HepG2 (cell line): Measurements from ENCODE around the gene DIPK1C. TPM values are rescaled to one million over a fixed set of nuclear protein-coding genes. Genes with fewer than 3 reads are reported as not detected.

Experiments
- ATAC-seq: fragments of 200-7000 bp; cut with Tn5 transposase; 3 replicates; pipeline ENCODE4 v1.9.1; 2020; ENCODE audit warnings: mild to moderate bottlenecking, moderate library complexity
- BruUV-seq: library from RNA; stranded (reverse); fragments of 400-500 nt; replicated peaks from 2 replicates; lab custom pipeline; 2021; lab: Mats Ljungman, UMichigan
- CTCF ChIA-PET: fragments of 300-600 bp; formaldehyde crosslinking; extraction: SDS; loops from one replicate; lab custom pipeline; 2021; ENCODE audit warnings: low total read pairs, inconsistent platforms, low intra/inter-chr PET ratio; lab: Yijun Ruan, JAX
- POLR2A ChIA-PET: fragments of 350-600 bp; sonication (Branson Sonifier 250); formaldehyde crosslinking; loops from one replicate; lab custom pipeline; 2020; ENCODE audit warnings: antibody characterized with exemption, inconsistent platforms; lab: Yijun Ruan, JAX
- DNase-seq: peaks from one replicate; pipeline ENCODE4 v3.0.0-alpha.2; 2015; ENCODE audit warnings: low spot score
- FAIRE-seq: peaks from 3 replicates; lab custom pipeline; 2011; peaks lifted over from hg19 to GRCh38; lab: Jason Lieb, UNC
- H2AFZ ChIP-seq: one replicate; pipeline ENCODE4 v1.6.1; 2011; ENCODE audit warnings: low read length, inconsistent platforms
- H3K27ac ChIP-seq: fragments of 300-600 bp; 3 replicates; pipeline ENCODE4 v1.8.0; 2011; ENCODE audit warnings: mixed run types, mild to moderate bottlenecking, mixed read lengths, low read length, inconsistent platforms; ENCODE audit not compliant: insufficient read depth; ENCODE audit errors: extremely low read length
- H3K27me3 ChIP-seq, 2 experiments: fragments of 200-600 bp in 1 of 2; 2 replicates in 1 of 2; 3 replicates in 1 of 2; pipeline versions ENCODE4 v1.6.0 to v1.8.0; 2011; ENCODE audit warnings: low read length in 2 of 2, mild to moderate bottlenecking in 2 of 2, moderate library complexity in 2 of 2, inconsistent platforms in 1 of 2; ENCODE audit not compliant: insufficient read depth in 2 of 2, control insufficient read depth in 1 of 2
- H3K36me3 ChIP-seq, 2 experiments: fragments of 200-600 bp in 1 of 2; replicated peaks in 1 of 2; 2 replicates in 1 of 2; 3 replicates in 1 of 2; pipeline versions ENCODE4 v1.5.1 to v1.8.0; 2011; ENCODE audit warnings: low read length in 2 of 2, inconsistent platforms in 1 of 2; ENCODE audit not compliant: insufficient read depth in 2 of 2, control insufficient read depth in 1 of 2
- H3K4me1 ChIP-seq: 2 replicates; pipeline ENCODE4 v1.5.1; 2012; ENCODE audit warnings: low read length, inconsistent platforms; ENCODE audit not compliant: insufficient read depth
- H3K4me2 ChIP-seq: 2 replicates; pipeline ENCODE4 v1.6.0; 2011; ENCODE audit warnings: low read depth, low read length, inconsistent platforms
- H3K4me3 ChIP-seq, 3 experiments: fragments of 200-600 bp in 1 of 3; sonication (generic), shearing (Covaris generic) in 1 of 3; replicated peaks in 1 of 3; 2 replicates each; pipeline ENCODE4 v1.5.1; 2011 to 2016; ENCODE audit warnings: low read length in 3 of 3, inconsistent platforms in 2 of 3, low read depth in 2 of 3, mild to moderate bottlenecking in 2 of 3, control low read depth in 1 of 3, mixed read lengths in 1 of 3; ENCODE audit not compliant: insufficient read depth in 1 of 3
- H3K79me2 ChIP-seq: one replicate; pipeline ENCODE4 v1.6.1; 2011; ENCODE audit warnings: low read length, inconsistent platforms; ENCODE audit not compliant: insufficient read depth
- H3K9ac ChIP-seq: 2 replicates; pipeline ENCODE4 v1.6.0; 2011; ENCODE audit warnings: mild to moderate bottlenecking, low read depth, low read length, inconsistent platforms; ENCODE audit not compliant: insufficient read depth
- H3K9me3 ChIP-seq: 2 replicates; pipeline ENCODE4 v1.5.1; 2012; ENCODE audit warnings: mild to moderate bottlenecking, low read length
- H4K20me1 ChIP-seq: 2 replicates; pipeline ENCODE4 v1.6.0; 2011; ENCODE audit warnings: inconsistent platforms, mild to moderate bottlenecking, low read length, moderate library complexity; ENCODE audit not compliant: insufficient read depth
- AKAP8 ChIP-seq: sonication (generic); formaldehyde crosslinking; IDR thresholded peaks from 2 replicates; pipeline ENCODE4 v1.5.1; 2020; ENCODE audit warnings: mild to moderate bottlenecking, missing genetic modification reagents
- ELK4 ChIP-seq: sonication (generic); formaldehyde crosslinking; IDR thresholded peaks from 2 replicates; pipeline ENCODE4 v1.9.0; 2021; ENCODE audit warnings: missing genetic modification reagents, borderline replicate concordance
- GZF1 ChIP-seq: sonication (generic); formaldehyde crosslinking; IDR thresholded peaks from 2 replicates; pipeline ENCODE4 v1.5.1; 2020; ENCODE audit warnings: mild to moderate bottlenecking, missing genetic modification reagents
- HIC2 ChIP-seq: sonication (generic); formaldehyde crosslinking; IDR thresholded peaks from 2 replicates; pipeline ENCODE4 v1.9.0; 2022; ENCODE audit warnings: low read depth, missing genetic modification reagents
- MEIS2 ChIP-seq: sonication (generic); formaldehyde crosslinking; IDR thresholded peaks from 2 replicates; pipeline ENCODE4 v1.9.0; 2021; ENCODE audit warnings: mild to moderate bottlenecking, missing genetic modification reagents
- MTF1 ChIP-seq: sonication (generic); formaldehyde crosslinking; IDR thresholded peaks from 2 replicates; pipeline ENCODE4 v1.5.0; 2020; ENCODE audit warnings: missing genetic modification reagents
- ONECUT2 ChIP-seq: sonication (generic); formaldehyde crosslinking; IDR thresholded peaks from 2 replicates; pipeline ENCODE4 v1.4.0; 2020; ENCODE audit warnings: missing genetic modification reagents
- XRCC5 ChIP-seq: fragments of 200-400 bp; formaldehyde crosslinking; optimal IDR thresholded peaks from 2 replicates; pipeline ENCODE3; 2017; ENCODE audit warnings: mild to moderate bottlenecking, low read length
- ZNF501 ChIP-seq: sonication (generic); formaldehyde crosslinking; IDR thresholded peaks from 2 replicates; pipeline ENCODE4 v1.5.1; 2020; ENCODE audit warnings: mild to moderate bottlenecking, moderate library complexity, missing genetic modification reagents
- WGBS: methylation state at CpG from one replicate; pipeline ENCODE4 v1.1.6; 2017; ENCODE audit warnings: low lambda C conversion rate; 5-methylcytosine and 5-hydroxymethylcytosine counted together
- in situ Hi-C: cut with HindIII; loops from 2 replicates; pipeline ENCODE4 v1.10.0; 2017; ENCODE audit warnings: low pct_unique_long_range_greater_than_20kb; ENCODE audit not compliant: extremely low pct_ligation_motif_present
- intact Hi-C: fragments of 100-400 bp; cut with micrococcal nuclease; formaldehyde crosslinking; loops from one replicate; pipeline ENCODE4 v1.10.0; 2022; ENCODE audit not compliant: unreplicated experiment
- polyA plus RNA-seq, 8 experiments: library from polyadenylated mRNA; depleted of rRNA in 3 of 8; stranded (reverse) in 7 of 8; unstranded in 1 of 8; fragments of >200 nt; fragmentation: Illumina TruSeq in 4 of 8; extraction: Trizol in 4 of 8; gene quantifications; 2 replicates each; pipeline versions ENCODE4 v1.2.1 to v1.2.3, GENCODE V29; 2011 to 2016; ENCODE audit warnings: low read depth in 4 of 8, missing spikeins in 1 of 8, mixed read lengths in 1 of 8; ENCODE audit not compliant: insufficient read depth in 1 of 8
- total RNA-seq, 5 experiments: library from RNA; depleted of rRNA; stranded (reverse); fragments of >200 nt; fragmentation: Illumina TruSeq; extraction: Trizol; gene quantifications; 2 replicates each; pipeline ENCODE4 v1.2.3, GENCODE V29; 2016; ENCODE audit warnings: low read depth in 1 of 5
- TF ChIP-seq, protein P1 (sequence below): sonication (generic); formaldehyde crosslinking; IDR thresholded peaks from 2 replicates; pipeline ENCODE4 v1.8.0; 2022; ENCODE audit warnings: mild to moderate bottlenecking, missing genetic modification reagents, moderate library complexity
- TF ChIP-seq, protein P2 (sequence below), 2 experiments: sonication (generic) in 1 of 2; formaldehyde crosslinking in 1 of 2; IDR thresholded peaks; 2 replicates each; pipeline versions ENCODE4 v1.4.0 to v1.6.1; 2018 to 2020; ENCODE audit warnings: missing genetic modification reagents in 2 of 2, borderline replicate concordance in 1 of 2, low read depth in 1 of 2, mild to moderate bottlenecking in 1 of 2, missing biosample characterization in 1 of 2
- TF ChIP-seq, protein P3 (sequence below): sonication (generic); formaldehyde crosslinking; IDR thresholded peaks from 2 replicates; pipeline ENCODE4 v1.9.0; 2021; ENCODE audit warnings: missing genetic modification reagents, mild to moderate bottlenecking, borderline replicate concordance
- TF ChIP-seq, protein P4 (sequence below): sonication (generic); formaldehyde crosslinking; IDR thresholded peaks from 2 replicates; pipeline ENCODE4 v1.5.1; 2020; ENCODE audit warnings: missing genetic modification reagents, mild to moderate bottlenecking, borderline replicate concordance

Gene DIPK1C
- total and polyA plus RNA-seq, 2 of the 13 experiments (the other 11 are each of a cell fraction or from before 2014, with no cell fraction given): 1.8 TPM; not detected in 1

DNA sequence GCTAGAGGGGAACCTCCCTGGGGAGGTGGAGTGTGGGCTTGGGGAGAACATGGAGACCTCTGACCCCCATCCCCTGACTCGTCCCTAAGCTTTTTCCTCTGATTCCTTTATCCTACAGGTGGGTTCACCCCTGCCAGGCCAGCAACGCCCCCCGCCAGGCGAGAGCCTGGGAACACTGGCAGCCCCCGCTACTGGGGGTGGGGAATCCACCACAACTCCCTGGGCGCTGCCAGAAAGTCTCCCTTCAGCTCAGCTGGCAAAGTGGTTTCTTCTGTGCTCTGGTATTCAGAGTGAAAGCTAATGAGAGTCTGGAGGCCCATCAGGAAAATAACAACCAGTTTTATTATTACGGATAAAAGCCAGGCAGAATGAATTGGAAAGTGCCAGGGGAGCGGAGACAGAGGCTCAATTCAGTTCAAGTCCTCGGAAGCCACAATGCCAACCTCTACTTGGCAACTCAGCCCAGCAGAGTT, 2.8 kb downstream of the DIPK1C start:
- TF ChIP-seq, protein P1, sequence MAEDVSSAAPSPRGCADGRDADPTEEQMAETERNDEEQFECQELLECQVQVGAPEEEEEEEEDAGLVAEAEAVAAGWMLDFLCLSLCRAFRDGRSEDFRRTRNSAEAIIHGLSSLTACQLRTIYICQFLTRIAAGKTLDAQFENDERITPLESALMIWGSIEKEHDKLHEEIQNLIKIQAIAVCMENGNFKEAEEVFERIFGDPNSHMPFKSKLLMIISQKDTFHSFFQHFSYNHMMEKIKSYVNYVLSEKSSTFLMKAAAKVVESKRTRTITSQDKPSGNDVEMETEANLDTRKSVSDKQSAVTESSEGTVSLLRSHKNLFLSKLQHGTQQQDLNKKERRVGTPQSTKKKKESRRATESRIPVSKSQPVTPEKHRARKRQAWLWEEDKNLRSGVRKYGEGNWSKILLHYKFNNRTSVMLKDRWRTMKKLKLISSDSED: no peak
- TF ChIP-seq, protein P2, sequence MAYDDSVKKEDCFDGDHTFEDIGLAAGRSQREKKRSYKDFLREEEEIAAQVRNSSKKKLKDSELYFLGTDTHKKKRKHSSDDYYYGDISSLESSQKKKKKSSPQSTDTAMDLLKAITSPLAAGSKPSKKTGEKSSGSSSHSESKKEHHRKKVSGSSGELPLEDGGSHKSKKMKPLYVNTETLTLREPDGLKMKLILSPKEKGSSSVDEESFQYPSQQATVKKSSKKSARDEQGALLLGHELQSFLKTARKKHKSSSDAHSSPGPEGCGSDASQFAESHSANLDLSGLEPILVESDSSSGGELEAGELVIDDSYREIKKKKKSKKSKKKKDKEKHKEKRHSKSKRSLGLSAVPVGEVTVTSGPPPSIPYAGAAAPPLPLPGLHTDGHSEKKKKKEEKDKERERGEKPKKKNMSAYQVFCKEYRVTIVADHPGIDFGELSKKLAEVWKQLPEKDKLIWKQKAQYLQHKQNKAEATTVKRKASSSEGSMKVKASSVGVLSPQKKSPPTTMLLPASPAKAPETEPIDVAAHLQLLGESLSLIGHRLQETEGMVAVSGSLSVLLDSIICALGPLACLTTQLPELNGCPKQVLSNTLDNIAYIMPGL (CRISPR knock-in tag; IDR thresholded peaks at IDR 0.05; ENCODE audit: borderline replicate concordance in 1 of 2, low read depth in 1 of 2): no peak
- TF ChIP-seq MTF1 (no peak), AKAP8 (CRISPR knock-in tag) (no peak), GZF1 (CRISPR knock-in tag) (no peak), MEIS2 (no peak), HIC2 (no peak), ELK4 (CRISPR knock-in tag) (no peak), ONECUT2 (CRISPR knock-in tag) (no peak), ZNF501 (CRISPR knock-in tag) (no peak), XRCC5 (no peak)
- TF ChIP-seq, protein P3, sequence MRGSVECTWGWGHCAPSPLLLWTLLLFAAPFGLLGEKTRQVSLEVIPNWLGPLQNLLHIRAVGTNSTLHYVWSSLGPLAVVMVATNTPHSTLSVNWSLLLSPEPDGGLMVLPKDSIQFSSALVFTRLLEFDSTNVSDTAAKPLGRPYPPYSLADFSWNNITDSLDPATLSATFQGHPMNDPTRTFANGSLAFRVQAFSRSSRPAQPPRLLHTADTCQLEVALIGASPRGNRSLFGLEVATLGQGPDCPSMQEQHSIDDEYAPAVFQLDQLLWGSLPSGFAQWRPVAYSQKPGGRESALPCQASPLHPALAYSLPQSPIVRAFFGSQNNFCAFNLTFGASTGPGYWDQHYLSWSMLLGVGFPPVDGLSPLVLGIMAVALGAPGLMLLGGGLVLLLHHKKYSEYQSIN (CRISPR knock-in tag): no peak
- TF ChIP-seq, protein P4, sequence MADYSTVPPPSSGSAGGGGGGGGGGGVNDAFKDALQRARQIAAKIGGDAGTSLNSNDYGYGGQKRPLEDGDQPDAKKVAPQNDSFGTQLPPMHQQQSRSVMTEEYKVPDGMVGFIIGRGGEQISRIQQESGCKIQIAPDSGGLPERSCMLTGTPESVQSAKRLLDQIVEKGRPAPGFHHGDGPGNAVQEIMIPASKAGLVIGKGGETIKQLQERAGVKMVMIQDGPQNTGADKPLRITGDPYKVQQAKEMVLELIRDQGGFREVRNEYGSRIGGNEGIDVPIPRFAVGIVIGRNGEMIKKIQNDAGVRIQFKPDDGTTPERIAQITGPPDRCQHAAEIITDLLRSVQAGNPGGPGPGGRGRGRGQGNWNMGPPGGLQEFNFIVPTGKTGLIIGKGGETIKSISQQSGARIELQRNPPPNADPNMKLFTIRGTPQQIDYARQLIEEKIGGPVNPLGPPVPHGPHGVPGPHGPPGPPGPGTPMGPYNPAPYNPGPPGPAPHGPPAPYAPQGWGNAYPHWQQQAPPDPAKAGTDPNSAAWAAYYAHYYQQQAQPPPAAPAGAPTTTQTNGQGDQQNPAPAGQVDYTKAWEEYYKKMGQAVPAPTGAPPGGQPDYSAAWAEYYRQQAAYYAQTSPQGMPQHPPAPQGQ: no peak
- Histone ChIP-seq H3K4me3 (no peak overlapping the region), H3K27ac (no peak overlapping the region), H3K4me1 (peaks cover 10% of the 10 kb centered on the region), H4K20me1 (no peaks in the 10 kb centered on the region), H3K27me3 (peaks cover 3 to 74% of the 10 kb centered on the region in 2 experiments; a peak in 4 of 5 replicates), H3K9me3 (no peaks in the 10 kb centered on the region), H3K36me3 (no peaks in the 10 kb centered on the region), H3K4me2 (no peak overlapping the region), H3K79me2 (no peaks in the 10 kb centered on the region), H2AFZ (no peak overlapping the region), H3K9ac (no peak overlapping the region)
- no peak for FAIRE-seq
- 74% methylated on average over 5 of the region's 9 CpGs for WGBS
- POLR2A ChIA-PET: no interaction called here
- no peak for DNase-seq
- BruUV-seq: no TSS peak
- no peak for ATAC-seq
- CTCF ChIA-PET: no interaction called here
- intact Hi-C loops (no loop called here), in situ Hi-C loops (no loop called here)
